ENCODE results near the gene SDCBP2. TPM values are rescaled to one million over a fixed set of nuclear protein-coding genes. Genes with fewer than 3 reads are reported as not detected.

Gene SDCBP2
- total and polyA plus RNA-seq, 4 donors: 4.1 to 20.1 (median 14.3) TPM

Other genes with a start within 250 kb of the SDCBP2 start
- gene PSMF1, start 210.5 kb downstream of the SDCBP2 start, total RNA-seq: 10 to 100 TPM; 41.8 to 46.7 TPM
- 100 to 1,000 TPM; 150 to 156 TPM for gene PSMF1, start 210.5 kb downstream of the SDCBP2 start, polyA plus RNA-seq (ENCODE audit: insufficient read length in 2 of 2)
- gene TMEM74B, start 144.2 kb downstream of the SDCBP2 start, total RNA-seq: 1 to 10 TPM; 6.2 to 8.9 TPM
- 10 to 100 TPM; 37.4 to 44.2 TPM for gene TMEM74B, start 144.2 kb downstream of the SDCBP2 start, polyA plus RNA-seq (ENCODE audit: insufficient read length in 2 of 2)
- gene C20orf202, start 125.7 kb downstream of the SDCBP2 start, total RNA-seq: under 1 TPM; 0.66 to 0.99 TPM
- gene C20orf202, start 125.7 kb downstream of the SDCBP2 start, polyA plus RNA-seq (ENCODE audit: insufficient read length in 2 of 2): under 1 TPM; 0.59 to 0.92 TPM
- gene RAD21L1, start 103.1 kb downstream of the SDCBP2 start, total RNA-seq: under 1 TPM; 0.10 to 0.28 TPM
- not detected for gene RAD21L1, start 103.1 kb downstream of the SDCBP2 start, polyA plus RNA-seq (ENCODE audit: insufficient read length in 2 of 2)
- gene SNPH, start 62.8 kb downstream of the SDCBP2 start, total RNA-seq: 10 to 100 TPM; 12.2 to 25.6 TPM
- gene SNPH, start 62.8 kb downstream of the SDCBP2 start, polyA plus RNA-seq (ENCODE audit: insufficient read length in 2 of 2): 10 to 100 TPM; 42.3 to 46.7 TPM
- 100 to 1,000 TPM in 1 of 2 donors, 10 to 100 TPM in 1; 87.2 to 102 TPM for gene FKBP1A, start 63.9 kb upstream of the SDCBP2 start, total RNA-seq
- gene FKBP1A, start 63.9 kb upstream of the SDCBP2 start, polyA plus RNA-seq (ENCODE audit: insufficient read length in 2 of 2): 100 to 1,000 TPM; 258 to 261 TPM
- 10 to 100 TPM; 32.0 to 50.3 TPM for gene NSFL1C, start 137.7 kb upstream of the SDCBP2 start, total RNA-seq
- 100 to 1,000 TPM; 118 to 119 TPM for gene NSFL1C, start 137.7 kb upstream of the SDCBP2 start, polyA plus RNA-seq (ENCODE audit: insufficient read length in 2 of 2)
- gene SIRPB2, start 162.3 kb upstream of the SDCBP2 start, total RNA-seq: 1 to 10 TPM; 1.8 to 2.6 TPM
- 1 to 10 TPM; 1.3 to 1.5 TPM for gene SIRPB2, start 162.3 kb upstream of the SDCBP2 start, polyA plus RNA-seq (ENCODE audit: insufficient read length in 2 of 2)
- gene SIRPD, start 228.6 kb upstream of the SDCBP2 start, total RNA-seq: not detected
- not detected for gene SIRPD, start 228.6 kb upstream of the SDCBP2 start, polyA plus RNA-seq (ENCODE audit: insufficient read length in 2 of 2)

All from spinal cord (tissue), 4 donors.